Measurements from ENCODE around the gene DCAF4L1. TPM values are rescaled to one million over a fixed set of nuclear protein-coding genes. Genes with fewer than 3 reads are reported as not detected.

DCAF4L1 gene
- total RNA-seq, 1 experiment from 2014 or later, result 0.03 TPM

DNA sequence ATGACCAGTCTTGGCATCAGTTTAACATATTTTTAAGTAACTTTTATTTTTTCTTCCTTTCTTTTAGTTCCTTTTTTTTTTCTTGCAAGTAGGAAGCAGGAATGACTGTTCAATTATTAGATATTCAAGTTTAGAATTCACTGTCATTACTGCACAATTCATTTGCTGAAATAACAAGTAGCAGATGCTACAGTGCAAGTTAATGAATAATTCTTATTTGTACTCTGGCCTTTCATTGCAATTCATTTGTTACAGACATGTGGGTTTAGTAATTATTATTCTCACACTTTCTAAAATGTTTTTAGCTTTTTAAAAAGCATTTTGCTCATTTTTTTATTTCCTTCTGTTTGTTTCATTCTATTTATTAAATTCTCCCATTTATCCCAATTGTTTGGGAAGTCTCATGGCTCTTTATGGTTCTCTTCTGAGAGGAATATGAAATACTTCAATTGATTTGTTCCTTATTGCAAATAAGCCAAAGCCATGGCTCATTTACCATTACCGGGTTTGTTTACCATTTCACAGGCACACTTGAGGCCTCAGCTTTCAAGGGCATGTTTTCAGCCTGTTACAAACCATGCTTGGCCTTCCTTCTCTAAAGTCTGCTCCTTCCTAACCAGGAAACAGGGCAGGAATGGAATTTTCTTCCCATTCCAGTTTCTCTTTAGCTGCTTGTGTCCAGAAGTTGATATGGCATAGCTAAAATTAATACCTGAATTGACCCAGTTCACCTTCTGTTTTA lies 4.6 kb upstream of the DCAF4L1 start:
- Histone ChIP-seq H3K9me3 (no peaks in the 10 kb centered on the region), H3K4me3 (no peak overlapping the region), H3K36me3 (no peaks in the 10 kb centered on the region), H3K27me3 (no peaks in the 10 kb centered on the region)
- no peak for DNase-seq

- Histone ChIP-seq H3K27me3 (no peaks in the 10 kb centered on the region), H3K36me3 (no peaks in the 10 kb centered on the region), H3K4me3 (no peak overlapping the region), H3K9me3 (no peaks in the 10 kb centered on the region)
- DNase-seq, result no peak
These were observed 3.8 kb upstream of the DCAF4L1 start for GRCh38 chr4:41977709-41978108.

GRCh38 chr4:41982716-41983115 lies 1.2 kb downstream of the DCAF4L1 start:
- Histone ChIP-seq H3K27me3 (no peaks in the 10 kb centered on the region), H3K36me3 (no peaks in the 10 kb centered on the region), H3K9me3 (no peaks in the 10 kb centered on the region), H3K4me3 (no peak overlapping the region)
- no peak for DNase-seq

GRCh38 chr4:41985151-41985550 lies 3.6 kb downstream of the DCAF4L1 start:
- Histone ChIP-seq H3K9me3 (no peaks in the 10 kb centered on the region), H3K36me3 (no peaks in the 10 kb centered on the region), H3K27me3 (no peaks in the 10 kb centered on the region), H3K4me3 (no peak overlapping the region)
- DNase-seq, result no peak

- H3K9me3 ChIP-seq, result no peaks in the 10 kb centered on the region
- H3K4me3 ChIP-seq, result peak overlapping the region; percentile 86
- no peaks in the 10 kb centered on the region for H3K36me3 ChIP-seq
- no peak for DNase-seq
- H3K27me3 ChIP-seq, result no peaks in the 10 kb centered on the region
These were observed 8.4 kb downstream of the DCAF4L1 start for GRCh38 chr4:41989994-41990364.

- H3K27me3 ChIP-seq, result no peaks in the 10 kb centered on the region
- H3K4me3 ChIP-seq, result peak within 1 kb of the TSS; percentile 86
- DNase-seq, result peak; percentile 88
- H3K9me3 ChIP-seq, result no peaks in the 10 kb centered on the region
- H3K36me3 ChIP-seq, result no peaks in the 10 kb centered on the region
These were observed 9.0 kb downstream of the DCAF4L1 start, which contains the start of gene SLC30A9 for GRCh38 chr4:41990365-41991111. TSS of gene SLC30A9 (plus strand) at chr4:41990530. CDS start at chr4:41990652, 122 bp downstream.

DNA sequence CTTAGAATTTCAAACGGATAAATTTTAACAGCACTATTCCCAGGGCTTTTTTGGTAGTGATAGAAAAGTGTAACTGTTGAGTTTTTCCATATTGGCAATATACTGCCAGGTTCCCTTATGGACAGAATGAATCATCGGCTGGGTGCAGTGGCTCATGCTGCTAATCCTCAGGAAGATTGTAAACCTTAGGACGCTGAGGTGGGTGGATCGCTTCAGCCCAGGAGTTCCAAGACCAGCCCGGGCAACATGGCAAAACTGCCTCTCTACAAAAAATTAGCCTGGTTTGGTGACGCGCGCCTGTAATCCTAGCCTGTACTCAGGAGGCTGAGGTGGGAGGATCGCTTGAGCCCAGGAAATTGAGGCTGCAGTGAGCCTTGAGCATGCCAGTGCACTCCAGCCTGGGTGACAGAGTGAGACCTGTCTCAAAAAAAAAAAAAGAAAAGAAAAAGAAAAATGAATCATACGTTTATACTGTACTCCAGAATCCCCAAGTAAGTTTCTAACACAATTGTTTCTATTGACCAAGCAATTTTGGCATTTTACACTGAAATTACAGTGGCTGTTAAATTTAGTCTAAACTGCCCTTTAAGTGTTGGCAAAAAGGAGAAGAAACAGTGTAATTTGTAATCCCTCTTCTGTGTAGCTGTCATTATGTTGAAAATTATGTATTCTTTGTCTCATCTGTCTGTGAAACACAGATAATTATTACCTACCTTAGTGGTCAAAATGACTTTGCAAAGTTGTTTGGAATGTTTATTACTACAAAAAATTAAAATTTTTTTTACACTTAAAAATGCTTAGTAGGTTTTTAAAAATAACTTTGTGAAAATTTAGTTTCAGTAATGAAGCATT lies 10.6 kb downstream of the DCAF4L1 start:
- DNase-seq, result peak; percentile 59
- Histone ChIP-seq H3K9me3 (no peaks in the 10 kb centered on the region), H3K27me3 (no peaks in the 10 kb centered on the region), H3K36me3 (no peaks in the 10 kb centered on the region), H3K4me3 (peak overlapping the region; percentile 86)

DNA sequence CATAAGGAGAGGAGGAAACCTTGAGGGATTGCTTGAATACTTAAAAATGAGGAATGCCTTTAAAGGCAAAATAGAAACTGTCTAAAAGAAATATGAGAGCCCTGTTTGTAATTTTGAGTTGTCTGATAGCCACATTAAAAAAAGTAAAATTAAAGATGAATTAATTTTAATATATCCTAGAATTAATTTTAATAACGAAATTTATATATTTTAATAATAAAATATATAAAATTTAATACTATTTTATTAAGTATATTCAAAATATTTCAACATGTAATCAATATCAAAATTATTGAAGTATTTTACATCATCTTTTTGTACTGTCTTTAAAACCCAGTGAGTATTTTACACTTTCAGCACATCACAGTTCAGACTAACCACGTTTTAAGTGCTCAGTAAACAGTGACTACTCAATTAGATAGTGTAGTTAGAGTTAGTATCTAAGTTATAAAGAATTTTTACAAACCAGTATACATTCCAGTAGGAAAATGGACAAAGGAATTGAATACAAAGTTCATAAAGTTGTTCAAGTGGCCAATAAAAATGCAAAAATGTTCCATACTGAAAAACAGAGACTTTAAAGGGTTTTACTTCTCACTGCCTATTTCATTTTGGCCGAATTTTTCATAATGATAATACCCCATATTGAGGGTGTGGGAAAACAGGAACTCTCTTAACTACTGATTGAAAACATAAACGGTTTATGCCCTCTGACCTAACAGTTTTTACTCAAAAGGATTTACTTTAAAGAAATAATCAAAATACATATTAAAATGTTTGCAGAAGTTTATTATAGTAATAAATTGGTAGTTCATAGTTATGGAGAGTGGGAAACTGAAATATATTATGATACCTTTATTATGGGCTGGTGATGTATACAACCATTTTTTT lies 11.7 kb downstream of the DCAF4L1 start:
- DNase-seq, result no peak

DNA sequence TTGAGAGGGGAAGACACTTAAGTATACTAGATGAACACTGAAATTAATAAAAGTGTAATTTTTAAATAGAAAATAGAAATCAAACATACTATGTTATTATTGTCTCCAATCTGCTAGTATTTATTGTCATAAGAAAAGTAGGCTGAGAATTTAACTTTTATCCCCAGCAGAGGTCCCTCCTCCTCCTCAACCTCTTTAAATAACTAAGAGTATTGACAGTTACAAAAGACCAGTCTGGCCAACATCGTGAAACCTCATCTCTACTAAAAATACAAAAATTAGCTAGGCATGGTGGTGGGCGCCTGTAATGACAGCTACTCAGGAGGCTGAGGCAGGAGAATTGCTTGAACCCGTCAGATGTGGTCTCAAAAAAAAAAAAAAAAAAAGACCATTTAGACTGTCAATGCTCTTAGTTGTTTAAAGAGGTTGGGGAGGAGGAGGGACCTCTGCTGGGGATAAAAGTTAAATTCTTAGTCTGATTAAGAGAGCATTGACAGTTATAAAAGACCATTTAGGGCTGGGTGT lies 13.0 kb downstream of the DCAF4L1 start:
- H3K36me3 ChIP-seq, result no peaks in the 10 kb centered on the region
- H3K4me3 ChIP-seq, result no peak overlapping the region
- no peaks in the 10 kb centered on the region for H3K27me3 ChIP-seq
- no peaks in the 10 kb centered on the region for H3K9me3 ChIP-seq
- DNase-seq, result no peak

More for the DNA sequence above, 11.7 kb downstream of the DCAF4L1 start:
- Histone ChIP-seq H3K4me3 (0 out of 2 replicates have a peak overlapping the region, but pooled peaks have one; percentile 3), H3K9me3 (no peaks in the 10 kb centered on the region), H3K27me3 (no peaks in the 10 kb centered on the region), H3K36me3 (no peaks in the 10 kb centered on the region)

DNA sequence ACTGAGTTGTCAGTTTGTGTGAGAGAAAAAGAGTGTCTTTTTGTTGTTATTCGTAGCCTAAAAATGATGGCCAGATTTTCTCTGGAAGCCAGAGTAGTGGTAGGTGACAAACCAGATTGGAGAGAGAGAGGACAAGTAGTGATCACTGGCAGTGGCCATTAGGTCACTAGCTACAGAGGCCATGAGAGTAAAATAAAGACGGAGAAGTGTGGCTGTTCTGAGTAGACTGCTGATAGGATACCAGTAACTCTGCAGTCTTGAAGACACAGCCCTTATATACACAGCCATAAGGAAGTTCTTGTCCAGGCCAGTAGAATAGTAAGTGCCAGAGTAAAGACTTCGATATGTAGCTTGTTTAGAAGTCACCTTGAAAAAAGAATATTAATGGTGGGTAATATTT lies 16.5 kb downstream of the DCAF4L1 start:
- Histone ChIP-seq H3K27me3 (no peaks in the 10 kb centered on the region), H3K36me3 (no peaks in the 10 kb centered on the region; the same call in 1 of the 2 replicates), H3K4me3 (no peak overlapping the region), H3K9me3 (no peaks in the 10 kb centered on the region)
- DNase-seq, result no peak

DNA sequence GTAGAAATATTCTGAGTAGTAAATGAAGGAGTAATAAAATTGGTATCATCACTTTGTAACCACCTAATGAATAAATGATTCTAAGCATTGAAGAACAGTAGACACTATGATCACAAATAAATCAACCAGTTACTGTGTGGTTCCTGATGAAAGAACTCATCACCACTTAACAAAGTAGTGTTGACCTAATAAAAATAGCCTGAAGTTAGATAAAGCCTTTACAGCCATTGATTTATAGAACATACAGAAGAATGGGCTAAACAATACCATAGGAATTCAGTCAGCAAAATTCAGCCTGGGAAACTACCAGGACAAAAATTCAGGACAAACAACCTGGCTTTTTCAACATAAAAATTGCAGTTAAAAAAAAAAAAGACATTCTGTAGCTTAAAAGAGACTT lies 17.8 kb downstream of the DCAF4L1 start:
- no peaks in the 10 kb centered on the region; the same call in none of the 2 replicates for H3K36me3 ChIP-seq
- no peak for DNase-seq
- H3K27me3 ChIP-seq, result no peaks in the 10 kb centered on the region
- H3K9me3 ChIP-seq, result no peaks in the 10 kb centered on the region
- H3K4me3 ChIP-seq, result no peak overlapping the region

- no peaks in the 10 kb centered on the region for H3K9me3 ChIP-seq
- no peaks in the 10 kb centered on the region for H3K27me3 ChIP-seq
- H3K36me3 ChIP-seq, result no peaks in the 10 kb centered on the region; the same call in none of the 2 replicates
- no peak overlapping the region for H3K4me3 ChIP-seq
- no peak for DNase-seq
These were observed 26.6 kb downstream of the DCAF4L1 start for GRCh38 chr4:42008011-42008786.

- no peak for DNase-seq
These were observed 33.9 kb downstream of the DCAF4L1 start for GRCh38 chr4:42015438-42015837.

GRCh38 chr4:42018451-42018850 lies 36.9 kb downstream of the DCAF4L1 start:
- H3K27me3 ChIP-seq, result no peaks in the 10 kb centered on the region
- no peaks in the 10 kb centered on the region for H3K9me3 ChIP-seq
- H3K36me3 ChIP-seq, result peaks cover 4% of the 10 kb centered on the region
- H3K4me3 ChIP-seq, result no peak overlapping the region
- DNase-seq, result no peak

More at GRCh38 chr4:42015438-42015837, 33.9 kb downstream of the DCAF4L1 start:
- no peaks in the 10 kb centered on the region for H3K27me3 ChIP-seq
- H3K4me3 ChIP-seq, result no peak overlapping the region
- H3K36me3 ChIP-seq, result no peaks in the 10 kb centered on the region
- no peaks in the 10 kb centered on the region for H3K9me3 ChIP-seq
